H9 (cell line): ENCODE data around the gene FLG2. TPM values are rescaled to one million over a fixed set of nuclear protein-coding genes. Genes with fewer than 3 reads are reported as not detected.

ENCODE experiments used
- DNase-seq: peaks from one replicate; pipeline ENCODE4 v3.0.0-alpha.2; 2017
- H2AFZ ChIP-seq: one replicate; pipeline ENCODE4 v1.6.1; 2013; ENCODE audit warnings: mild to moderate bottlenecking, low read length, control low read depth, moderate library complexity
- H2AK5ac ChIP-seq: 2 replicates; pipeline ENCODE4 v1.6.1; 2013; ENCODE audit warnings: low read length, control low read depth, mixed read lengths; ENCODE audit not compliant: insufficient read length
- H2BK120ac ChIP-seq: one replicate; pipeline ENCODE4 v1.6.1; 2013; ENCODE audit warnings: low read depth, mild to moderate bottlenecking, low read length, control low read depth, inconsistent platforms; ENCODE audit not compliant: poor library complexity, severe bottlenecking
- H2BK12ac ChIP-seq: 2 replicates; pipeline ENCODE4 v1.6.1; 2013; ENCODE audit warnings: low read length, control low read depth, mixed read lengths, low read depth; ENCODE audit not compliant: insufficient read length
- H2BK15ac ChIP-seq: 2 replicates; pipeline ENCODE4 v1.6.1; 2013; ENCODE audit warnings: low read depth, low read length, control low read depth
- H2BK20ac ChIP-seq: one replicate; pipeline ENCODE4 v1.6.1; 2013; ENCODE audit warnings: low read depth, mild to moderate bottlenecking, low read length, control low read depth, inconsistent platforms; ENCODE audit not compliant: poor library complexity, severe bottlenecking
- H2BK5ac ChIP-seq: 2 replicates; pipeline ENCODE4 v1.6.1; 2013; ENCODE audit warnings: low read length, control low read depth, mixed read lengths; ENCODE audit not compliant: insufficient read length
- H3K14ac ChIP-seq: 2 replicates; pipeline ENCODE4 v1.6.1; 2013; ENCODE audit warnings: low read length, control low read depth; ENCODE audit not compliant: insufficient read depth
- H3K18ac ChIP-seq: 2 replicates; pipeline ENCODE4 v1.6.1; 2013; ENCODE audit warnings: low read depth, mild to moderate bottlenecking, mixed read lengths, low read length, control low read depth; ENCODE audit not compliant: insufficient read length
- H3K23ac ChIP-seq: 2 replicates; pipeline ENCODE4 v1.6.1; 2013; ENCODE audit warnings: low read length, control low read depth, mixed read lengths, low read depth; ENCODE audit not compliant: insufficient read length
- H3K23me2 ChIP-seq: 2 replicates; pipeline ENCODE4 v1.6.1; 2013; ENCODE audit warnings: low read depth, mild to moderate bottlenecking, mixed read lengths, low read length, control low read depth; ENCODE audit not compliant: insufficient read length, poor library complexity, severe bottlenecking
- H3K27ac ChIP-seq: 2 replicates; pipeline ENCODE4 v1.5.1; 2013; ENCODE audit warnings: low read length, control low read depth, mixed read lengths, low read depth; ENCODE audit not compliant: insufficient read length
- H3K27me3 ChIP-seq: 2 replicates; pipeline ENCODE4 v1.6.1; 2013; ENCODE audit warnings: low read length, control low read depth, inconsistent platforms; ENCODE audit not compliant: insufficient read depth
- H3K4ac ChIP-seq: 2 replicates; pipeline ENCODE4 v1.6.1; 2013; ENCODE audit warnings: low read depth, mild to moderate bottlenecking, control low read depth, inconsistent platforms, low read length, moderate library complexity
- H3K4me1 ChIP-seq: 2 replicates; pipeline ENCODE4 v1.6.1; 2013; ENCODE audit warnings: low read length, control low read depth, inconsistent platforms; ENCODE audit not compliant: insufficient read depth
- H3K4me2 ChIP-seq: 2 replicates; pipeline ENCODE4 v1.6.1; 2013; ENCODE audit warnings: low read length, control low read depth, mixed read lengths; ENCODE audit not compliant: insufficient read length, insufficient read depth
- H3K56ac ChIP-seq: 2 replicates; pipeline ENCODE4 v1.6.1; 2013; ENCODE audit warnings: low read depth, mild to moderate bottlenecking, mixed read lengths, low read length, control low read depth; ENCODE audit not compliant: insufficient read length
- H3K79me1 ChIP-seq: 2 replicates; pipeline ENCODE4 v1.6.1; 2013; ENCODE audit warnings: low read depth, mild to moderate bottlenecking, moderate library complexity, low read length, control low read depth, inconsistent platforms; ENCODE audit not compliant: insufficient read depth, poor library complexity, severe bottlenecking
- H3K79me2 ChIP-seq: 2 replicates; pipeline ENCODE4 v1.6.1; 2013; ENCODE audit warnings: low read length, control low read depth, inconsistent platforms; ENCODE audit not compliant: insufficient read depth
- H3K9ac ChIP-seq: 2 replicates; pipeline ENCODE4 v1.6.1; 2013; ENCODE audit warnings: low read length, control low read depth, mixed read lengths; ENCODE audit not compliant: insufficient read length; ENCODE audit errors: extremely low read depth
- H3K9me3 ChIP-seq: one replicate; pipeline ENCODE4 v1.6.1; 2013; ENCODE audit warnings: low read depth, low read length, inconsistent platforms; ENCODE audit not compliant: control insufficient read depth
- H3T11ph ChIP-seq: one replicate; pipeline ENCODE4 v1.6.1; 2013; ENCODE audit warnings: mild to moderate bottlenecking, low read length, control low read depth, inconsistent platforms
- H4K20me1 ChIP-seq: one replicate; pipeline ENCODE4 v1.6.1; 2013; ENCODE audit not compliant: control insufficient read depth, insufficient read length, insufficient read depth
- H4K5ac ChIP-seq: 2 replicates; pipeline ENCODE4 v1.6.1; 2013; ENCODE audit warnings: low read depth, mild to moderate bottlenecking, mixed read lengths, low read length, control low read depth; ENCODE audit not compliant: insufficient read length
- H4K8ac ChIP-seq: replicated peaks from 2 replicates; pipeline ENCODE4 v1.6.1; 2013; ENCODE audit warnings: low read length, control low read depth, mixed read lengths, low read depth; ENCODE audit not compliant: insufficient read length
- H4K91ac ChIP-seq: 2 replicates; pipeline ENCODE4 v1.6.1; 2013; ENCODE audit warnings: low read depth, mild to moderate bottlenecking, moderate library complexity, mixed read lengths, low read length, control low read depth; ENCODE audit not compliant: insufficient read length
- H3K27ac Mint-ChIP-seq, 3 experiments: 2 replicates in 2 of 3; 3 replicates in 1 of 3; pipeline ENCODE4 v1.8.0; 2020 to 2021; ENCODE audit warnings: mixed read lengths in 3 of 3, mild to moderate bottlenecking in 1 of 3, moderate library complexity in 1 of 3
- H3K27me3 Mint-ChIP-seq: 2 replicates; pipeline ENCODE4 v1.8.0; 2021; ENCODE audit warnings: low read depth, mild to moderate bottlenecking, moderate library complexity, mixed read lengths
- H3K36me3 Mint-ChIP-seq, 3 experiments: 2 replicates in 2 of 3; 3 replicates in 1 of 3; pipeline ENCODE4 v1.8.0; 2020 to 2021; ENCODE audit warnings: low read depth in 3 of 3, mixed read lengths in 3 of 3; ENCODE audit not compliant: insufficient read depth in 1 of 3
- H3K4me1 Mint-ChIP-seq, 2 experiments: 2 replicates each; pipeline ENCODE4 v1.8.0; 2020; ENCODE audit warnings: mixed read lengths in 2 of 2
- H3K4me3 Mint-ChIP-seq, 2 experiments: 2 replicates in 1 of 2; 3 replicates in 1 of 2; pipeline ENCODE4 v1.8.0; 2020 to 2021; ENCODE audit warnings: mild to moderate bottlenecking in 2 of 2, mixed read lengths in 2 of 2, moderate library complexity in 1 of 2
- H3K9me3 Mint-ChIP-seq, 2 experiments: 2 replicates in 1 of 2; 3 replicates in 1 of 2; pipeline ENCODE4 v1.8.0; 2020; ENCODE audit warnings: mild to moderate bottlenecking in 2 of 2, mixed read lengths in 2 of 2, moderate library complexity in 1 of 2
- CTCF ChIP-seq: fragments of 200-600 bp; sonication (generic); conservative IDR thresholded peaks from 3 replicates; pipeline ENCODE4 v1.8.0; 2021; ENCODE audit warnings: antibody characterized with exemption, mild to moderate bottlenecking
- WGBS: extraction: QIAGEN DNeasy Blood & Tissue Kit; methylation state at CpG from one replicate; pipeline ENCODE4 v1.1.7; 2013; ENCODE audit warnings: missing lambda C conversion rate, low lambda C conversion rate, mixed read lengths; ENCODE audit not compliant: insufficient read length; ENCODE audit errors: extremely low coverage; 5-methylcytosine and 5-hydroxymethylcytosine counted together
- total RNA-seq: library from RNA; stranded (reverse); gene quantifications from 2 replicates; pipeline ENCODE4 v1.2.1, GENCODE V29; 2021

The FLG2 gene
- total RNA-seq, 1 experiment from 2014 or later = not detected

GRCh38 chr1:152380932-152381331 lies 21.1 kb upstream of the FLG2 start:
- no peak overlapping the region for H3K4me2 ChIP-seq
- no CpG with 5 or more reads among the region's 16 CpGs for WGBS
- H2AFZ ChIP-seq = no peak overlapping the region
- no peak overlapping the region for H3K18ac ChIP-seq
- H3K9ac ChIP-seq = no peak overlapping the region
- peaks cover 93 to 97% of the 10 kb centered on the region in 2 experiments for H3K9me3 Mint-ChIP-seq
- no peak overlapping the region for H2BK15ac ChIP-seq
- no peaks in the 10 kb centered on the region for H3K27me3 ChIP-seq
- H4K8ac ChIP-seq = no peak overlapping the region
- H4K5ac ChIP-seq = no peak overlapping the region
- TF ChIP-seq CTCF = no peak
- H4K91ac ChIP-seq = no peak overlapping the region
- peaks cover 1 to 32% (median 7%) of the 10 kb centered on the region in 3 experiments; a peak in 5 of 7 replicates for H3K36me3 Mint-ChIP-seq
- H2BK120ac ChIP-seq = no peak overlapping the region
- no peak overlapping the region for H3K27ac Mint-ChIP-seq
- no peaks in the 10 kb centered on the region for H3K4me1 Mint-ChIP-seq
- H3K14ac ChIP-seq = no peak overlapping the region
- H2BK12ac ChIP-seq = no peak overlapping the region
- H3K23ac ChIP-seq = no peak overlapping the region
- H3K4me3 Mint-ChIP-seq = no peak overlapping the region
- H2AK5ac ChIP-seq = no peak overlapping the region
- no peak for DNase-seq
- no peaks in the 10 kb centered on the region for H3K79me2 ChIP-seq
- H3T11ph ChIP-seq = no peak overlapping the region
- no peaks in the 10 kb centered on the region for H3K4me1 ChIP-seq
- H2BK20ac ChIP-seq = no peak overlapping the region
- H3K27me3 Mint-ChIP-seq = peaks cover 1% of the 10 kb centered on the region; the same call in 1 of the 2 replicates
- H3K56ac ChIP-seq = no peak overlapping the region
- H3K4ac ChIP-seq = no peak overlapping the region
- no peak overlapping the region for H3K27ac ChIP-seq
- H4K20me1 ChIP-seq = no peaks in the 10 kb centered on the region
- no peaks in the 10 kb centered on the region for H3K23me2 ChIP-seq
- H3K79me1 ChIP-seq = no peaks in the 10 kb centered on the region
- peaks cover 57% of the 10 kb centered on the region for H3K9me3 ChIP-seq
- H2BK5ac ChIP-seq = no peak overlapping the region
